ENCODE measurements around the gene MON1A. TPM values are rescaled to one million over a fixed set of nuclear protein-coding genes. Genes with fewer than 3 reads are reported as not detected.

The MON1A gene
- total and polyA plus RNA-seq, 7 donors, result 13.7 to 37.8 (median 15.9) TPM

- intact Hi-C loops (cut with DNase I), result no loop called here
- Histone ChIP-seq H3K36me3 (ENCODE audit: insufficient read depth in 1 of 2, low read depth in 1 of 2) (peaks cover 0 to 55% of the 10 kb centered on the region in 2 donors), H3K4me1 (peaks cover 15% of the 10 kb centered on the region), H3K27me3 (ENCODE audit: insufficient read depth in 3 of 3, low read length in 2 of 3) (no peaks in the 10 kb centered on the region), H3K9me3 (no peaks in the 10 kb centered on the region), H3K4me3 (no peak overlapping the region), H3K27ac (no peak overlapping the region)
- no peak for DNase-seq
- ATAC-seq, result no peak
- WGBS, 3 donors, result 62 to 80% (median 70%) methylated on average over 6 of the region's 6 CpGs
- TF ChIP-seq CTCF (IDR thresholded peaks at IDR 0.05), result no peak
These were observed 37.7 kb upstream of the MON1A start for GRCh38 chr3:49967291-49967690.

GRCh38 chr3:49966233-49966942, 36.8 kb upstream of the MON1A start:
- peaks cover 0 to 46% of the 10 kb centered on the region in 2 donors for H3K36me3 ChIP-seq (ENCODE audit: insufficient read depth in 1 of 2, low read depth in 1 of 2)
- H3K27me3 ChIP-seq (ENCODE audit: insufficient read depth in 3 of 3, low read length in 2 of 3), result no peaks in the 10 kb centered on the region
- H3K4me1 ChIP-seq, result peaks cover 15% of the 10 kb centered on the region
- WGBS, 3 donors, result 94 to 98% (median 96%) methylated on average over 1 of the region's 1 CpG
- no peak overlapping the region for H3K27ac ChIP-seq
- H3K9me3 ChIP-seq, result no peaks in the 10 kb centered on the region
- no peak for DNase-seq
- intact Hi-C loops (cut with DNase I), result no loop called here
- peak in 3 of 4 donors; percentile 44 to 64 (median 48) for ATAC-seq
- no peak for TF ChIP-seq CTCF (IDR thresholded peaks at IDR 0.05)
- H3K4me3 ChIP-seq, result no peak overlapping the region

GRCh38 chr3:49955636-49956035, 26.0 kb upstream of the MON1A start:
- H3K9me3 ChIP-seq, result no peaks in the 10 kb centered on the region
- ATAC-seq, result no peak
- no peak overlapping the region for H3K4me3 ChIP-seq
- H3K4me1 ChIP-seq, result peaks cover 6% of the 10 kb centered on the region
- 85 to 98% (median 98%) methylated on average over 3 of the region's 3 CpGs for WGBS, 3 donors
- H3K36me3 ChIP-seq (ENCODE audit: insufficient read depth in 1 of 2, low read depth in 1 of 2), result no peaks in the 10 kb centered on the region
- TF ChIP-seq CTCF (IDR thresholded peaks at IDR 0.05), result no peak
- H3K27ac ChIP-seq, result no peak overlapping the region
- intact Hi-C loops (cut with DNase I), result no loop called here
- no peaks in the 10 kb centered on the region for H3K27me3 ChIP-seq (ENCODE audit: insufficient read depth in 3 of 3, low read length in 2 of 3)
- no peak for DNase-seq

- ATAC-seq (no peak), DNase-seq (no peak)
- no peak for TF ChIP-seq CTCF (IDR thresholded peaks at IDR 0.05)
- no peak overlapping the region for H3K27ac ChIP-seq
- H3K4me1 ChIP-seq, result peaks cover 22% of the 10 kb centered on the region
- H3K9me3 ChIP-seq, result no peaks in the 10 kb centered on the region
- WGBS, 3 donors, result 96 to 99% (median 99%) methylated on average over 6 of the region's 6 CpGs
- H3K36me3 ChIP-seq (ENCODE audit: insufficient read depth in 1 of 2, low read depth in 1 of 2), result no peaks in the 10 kb centered on the region
- H3K27me3 ChIP-seq (ENCODE audit: insufficient read depth in 3 of 3, low read length in 2 of 3), result no peaks in the 10 kb centered on the region
- no peak overlapping the region for H3K4me3 ChIP-seq
- intact Hi-C loops (cut with DNase I), result no loop called here
These were observed 23.3 kb upstream of the MON1A start for GRCh38 chr3:49952924-49953323.

GRCh38 chr3:49942651-49943050, 13.0 kb upstream of the MON1A start:
- Histone ChIP-seq H3K4me1 (peaks cover 13% of the 10 kb centered on the region), H3K4me3 (no peak overlapping the region), H3K27ac (no peak overlapping the region), H3K9me3 (no peaks in the 10 kb centered on the region), H3K36me3 (ENCODE audit: insufficient read depth in 1 of 2, low read depth in 1 of 2) (peaks cover 0 to 6% of the 10 kb centered on the region in 2 donors), H3K27me3 (ENCODE audit: insufficient read depth in 3 of 3, low read length in 2 of 3) (no peaks in the 10 kb centered on the region)
- WGBS, 3 donors, result 42 to 54% (median 48%) methylated on average over 2 of the region's 2 CpGs
- no peak for TF ChIP-seq CTCF (IDR thresholded peaks at IDR 0.05)
- ATAC-seq (no peak), DNase-seq (no peak)
- intact Hi-C loops (cut with DNase I), result loop anchor here in 1 of 2 donors (2.0 kb wide), 1 partner anchor 24 kb away; no protein-coding TSS in a partner anchor
